PC-9 (cell line): ENCODE results near the gene ALK. TPM values are rescaled to one million over a fixed set of nuclear protein-coding genes. Genes with fewer than 3 reads are reported as not detected.

Source experiments
- BruUV-seq: library from RNA; stranded (reverse); fragments of 400-500 nt; replicated peaks from 2 replicates; lab custom pipeline; 2021; lab: Mats Ljungman, UMichigan
- CTCF ChIA-PET: fragments of 300-600 bp; sonication (Branson Sonifier 250); formaldehyde crosslinking; loops from one replicate; lab custom pipeline; 2022; ENCODE audit warnings: antibody characterized with exemption; lab: Charles Lee
- POLR2A ChIA-PET: fragments of 300-600 bp; sonication (Branson Sonifier 250); formaldehyde crosslinking; loops from one replicate; lab custom pipeline; 2022; ENCODE audit warnings: antibody characterized with exemption; ENCODE audit not compliant: unreplicated experiment; lab: Charles Lee
- DNase-seq, 2 experiments: peaks; one replicate each; pipeline versions ENCODE4 v3.0.0 to v3.0.0-alpha.2; 2015 to 2022; ENCODE audit warnings: mixed read lengths in 1 of 2
- H2AFZ ChIP-seq: fragments of 200-600 bp; sonication (generic); 2 replicates; pipeline ENCODE4 v1.8.1; 2017; ENCODE audit warnings: antibody characterized with exemption
- H3F3A ChIP-seq: fragments of 200-600 bp; sonication (generic); 2 replicates; pipeline ENCODE4 v1.8.1; 2017; ENCODE audit warnings: antibody characterized with exemption, mild to moderate bottlenecking, low read depth; ENCODE audit not compliant: insufficient read depth
- H3K27ac ChIP-seq: fragments of 200-600 bp; sonication (generic); 2 replicates; pipeline ENCODE4 v1.6.1; 2016; ENCODE audit warnings: mixed run types
- H3K27me3 ChIP-seq: fragments of 200-600 bp; sonication (generic); 2 replicates; pipeline ENCODE4 v1.6.1; 2016; ENCODE audit warnings: low read depth, mixed run types; ENCODE audit not compliant: insufficient read depth
- H3K36me3 ChIP-seq: fragments of 200-600 bp; sonication (generic); 2 replicates; pipeline ENCODE4 v1.6.1; 2016; ENCODE audit warnings: low read depth, mixed run types
- H3K4me1 ChIP-seq: fragments of 200-600 bp; sonication (generic); replicated peaks from 2 replicates; pipeline ENCODE4 v1.6.1; 2016; ENCODE audit warnings: mixed run types; ENCODE audit not compliant: insufficient read depth
- H3K4me2 ChIP-seq: fragments of 200-600 bp; sonication (generic); 2 replicates; pipeline ENCODE4 v1.6.1; 2017; ENCODE audit warnings: mixed run types
- H3K4me3 ChIP-seq: fragments of 200-600 bp; sonication (generic); 2 replicates; pipeline ENCODE4 v1.6.1; 2016; ENCODE audit warnings: mixed run types
- H3K79me2 ChIP-seq: fragments of 200-600 bp; sonication (generic); 2 replicates; pipeline ENCODE4 v1.6.1; 2017; ENCODE audit warnings: low read depth, mixed run types
- H3K9me2 ChIP-seq: fragments of 200-600 bp; sonication (generic); 2 replicates; pipeline ENCODE4 v1.8.1; 2017; ENCODE audit warnings: mild to moderate bottlenecking; ENCODE audit not compliant: insufficient read depth
- H3K9me3 ChIP-seq: fragments of 200-600 bp; sonication (generic); 2 replicates; pipeline ENCODE4 v1.8.1; 2016; ENCODE audit warnings: low read depth; ENCODE audit not compliant: insufficient read depth
- H4K20me1 ChIP-seq: fragments of 200-600 bp; sonication (generic); 2 replicates; pipeline ENCODE4 v1.8.1; 2017; ENCODE audit not compliant: insufficient read depth
- EZH2 ChIP-seq: fragments of 200-600 bp; sonication (generic); IDR thresholded peaks from 2 replicates; pipeline ENCODE4 v1.8.0; 2017; ENCODE audit warnings: antibody characterized with exemption, low read depth
- intact Hi-C: fragments of 100-400 bp; cut with micrococcal nuclease; formaldehyde crosslinking; loops from one replicate; pipeline ENCODE4 v1.10.0; 2022; ENCODE audit not compliant: unreplicated experiment
- total RNA-seq: library from RNA; stranded (reverse); gene quantifications from 2 replicates; pipeline ENCODE4 v1.2.3, GENCODE V29; 2021
- TF ChIP-seq, protein P1 (sequence below): fragments of 200-600 bp; sonication (generic); conservative IDR thresholded peaks from 2 replicates; pipeline ENCODE4 v1.6.1; 2017; ENCODE audit warnings: mixed run types, antibody characterized with exemption, mild to moderate bottlenecking, moderate library complexity

Gene ALK
- total RNA-seq, 1 experiment from 2014 or later = not detected

DNA sequence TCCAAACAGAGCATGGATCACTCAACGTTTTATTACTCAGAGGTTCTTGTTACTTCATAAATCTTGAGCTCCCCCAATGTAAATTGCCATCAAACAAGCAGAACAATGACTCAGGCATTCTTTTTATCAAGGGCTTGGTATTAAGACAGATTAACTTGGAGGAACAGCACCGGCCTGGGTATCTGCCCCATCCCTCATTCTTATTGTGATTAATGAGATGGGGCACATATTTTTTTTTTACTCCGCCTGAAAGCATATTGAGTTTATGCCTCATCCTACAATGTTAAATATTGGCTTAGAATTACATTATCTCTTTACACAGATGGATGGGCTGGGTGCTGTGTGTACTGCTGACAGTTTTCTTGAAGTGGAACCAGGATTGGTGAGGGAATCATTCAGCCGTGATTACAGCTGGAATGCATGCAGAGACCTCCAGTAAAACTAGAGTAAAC lies 418.9 kb downstream of the ALK start:
- Histone ChIP-seq H3K27ac (no peak overlapping the region), H4K20me1 (no peaks in the 10 kb centered on the region; the same call in 1 of the 2 replicates), H3K4me1 (no peaks in the 10 kb centered on the region), H3F3A (no peaks in the 10 kb centered on the region), H2AFZ (no peak overlapping the region), H3K36me3 (no peaks in the 10 kb centered on the region), H3K79me2 (no peaks in the 10 kb centered on the region), H3K9me2 (no peaks in the 10 kb centered on the region), H3K9me3 (no peaks in the 10 kb centered on the region), H3K27me3 (peaks cover 68% of the 10 kb centered on the region), H3K4me2 (no peak overlapping the region), H3K4me3 (no peak overlapping the region)
- CTCF ChIA-PET = no interaction called here
- intact Hi-C loops = no loop called here
- POLR2A ChIA-PET = no interaction called here
- no TSS peak for BruUV-seq
- no peak for DNase-seq
- no peak for TF ChIP-seq EZH2
- TF ChIP-seq, protein P1, sequence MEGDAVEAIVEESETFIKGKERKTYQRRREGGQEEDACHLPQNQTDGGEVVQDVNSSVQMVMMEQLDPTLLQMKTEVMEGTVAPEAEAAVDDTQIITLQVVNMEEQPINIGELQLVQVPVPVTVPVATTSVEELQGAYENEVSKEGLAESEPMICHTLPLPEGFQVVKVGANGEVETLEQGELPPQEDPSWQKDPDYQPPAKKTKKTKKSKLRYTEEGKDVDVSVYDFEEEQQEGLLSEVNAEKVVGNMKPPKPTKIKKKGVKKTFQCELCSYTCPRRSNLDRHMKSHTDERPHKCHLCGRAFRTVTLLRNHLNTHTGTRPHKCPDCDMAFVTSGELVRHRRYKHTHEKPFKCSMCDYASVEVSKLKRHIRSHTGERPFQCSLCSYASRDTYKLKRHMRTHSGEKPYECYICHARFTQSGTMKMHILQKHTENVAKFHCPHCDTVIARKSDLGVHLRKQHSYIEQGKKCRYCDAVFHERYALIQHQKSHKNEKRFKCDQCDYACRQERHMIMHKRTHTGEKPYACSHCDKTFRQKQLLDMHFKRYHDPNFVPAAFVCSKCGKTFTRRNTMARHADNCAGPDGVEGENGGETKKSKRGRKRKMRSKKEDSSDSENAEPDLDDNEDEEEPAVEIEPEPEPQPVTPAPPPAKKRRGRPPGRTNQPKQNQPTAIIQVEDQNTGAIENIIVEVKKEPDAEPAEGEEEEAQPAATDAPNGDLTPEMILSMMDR = no peak

DNA sequence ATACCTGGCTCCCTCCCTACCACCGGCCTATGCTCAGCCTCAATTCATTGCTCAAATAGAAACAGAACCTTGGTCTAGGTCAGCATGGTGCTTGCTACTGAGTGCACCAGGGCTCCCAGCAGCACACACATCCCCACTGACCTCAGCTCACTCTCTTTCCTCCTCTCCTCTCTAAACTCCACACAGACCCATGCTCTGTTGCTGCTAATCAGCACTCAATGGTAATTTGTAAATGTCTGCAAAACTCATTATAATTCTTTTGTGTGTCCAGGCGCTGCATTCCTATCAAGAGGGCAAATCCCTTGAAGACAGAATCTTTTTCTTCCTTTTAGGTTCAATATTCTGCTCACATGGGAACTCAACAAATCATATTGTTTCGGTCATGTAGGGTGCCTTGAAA lies 424.0 kb downstream of the ALK start:
- ChIA-PET CTCF (no interaction called here), POLR2A (no interaction called here)
- Histone ChIP-seq H3F3A (no peaks in the 10 kb centered on the region), H3K4me2 (no peak overlapping the region), H3K27me3 (peaks cover 52% of the 10 kb centered on the region), H3K9me3 (no peaks in the 10 kb centered on the region), H3K4me1 (no peaks in the 10 kb centered on the region), H4K20me1 (no peaks in the 10 kb centered on the region; the same call in 1 of the 2 replicates), H3K9me2 (no peaks in the 10 kb centered on the region; the same call in 1 of the 2 replicates), H3K79me2 (no peaks in the 10 kb centered on the region), H3K36me3 (no peaks in the 10 kb centered on the region), H3K27ac (no peak overlapping the region), H3K4me3 (no peak overlapping the region), H2AFZ (no peak overlapping the region)
- no TSS peak for BruUV-seq
- DNase-seq = no peak
- TF ChIP-seq, protein P1 = no peak
- no peak for TF ChIP-seq EZH2
- intact Hi-C loops = no loop called here

DNA sequence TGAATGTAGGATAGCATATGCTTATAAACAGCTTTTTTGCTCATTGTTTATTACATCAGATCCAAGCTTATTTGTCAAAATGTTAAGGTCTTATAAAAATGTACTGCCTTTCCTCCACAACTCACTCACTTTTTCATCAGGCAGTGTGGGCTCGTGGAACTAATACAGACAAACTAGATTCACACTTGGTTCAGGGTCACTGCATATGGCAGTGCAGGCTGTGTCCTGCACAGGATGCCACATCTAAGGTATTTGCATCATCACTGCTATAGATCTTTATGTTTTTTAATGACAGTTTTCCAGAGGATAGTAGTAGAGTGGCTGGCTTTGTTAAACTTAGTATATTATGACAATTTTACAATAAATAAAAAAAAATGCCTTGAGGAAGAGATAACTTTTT lies 425.2 kb downstream of the ALK start:
- Histone ChIP-seq H3K4me2 (no peak overlapping the region), H3K4me3 (no peak overlapping the region), H3K79me2 (no peaks in the 10 kb centered on the region), H3K9me2 (no peaks in the 10 kb centered on the region; the same call in 1 of the 2 replicates), H3K4me1 (no peaks in the 10 kb centered on the region), H3F3A (no peaks in the 10 kb centered on the region), H3K27me3 (peaks cover 50% of the 10 kb centered on the region), H4K20me1 (no peaks in the 10 kb centered on the region), H3K27ac (no peak overlapping the region), H2AFZ (no peak overlapping the region), H3K9me3 (no peaks in the 10 kb centered on the region), H3K36me3 (no peaks in the 10 kb centered on the region)
- ChIA-PET POLR2A (no interaction called here), CTCF (no interaction called here)
- intact Hi-C loops = no loop called here
- no peak for DNase-seq
- no peak for TF ChIP-seq EZH2
- TF ChIP-seq, protein P1 = no peak
- no TSS peak for BruUV-seq
